Thoracic aorta (tissue), 2 donors: ENCODE data around the gene PTPRN2. TPM values are rescaled to one million over a fixed set of nuclear protein-coding genes. Genes with fewer than 3 reads are reported as not detected.

Experiments
- ATAC-seq: fragments of 150-250 bp; one replicate; pipeline ENCODE4 v1.8.0; 2017; ENCODE audit warnings: low read depth; ENCODE audit not compliant: insufficient number of reproducible peaks, low FRiP score
- DNase-seq: peaks from one replicate; pipeline ENCODE4 v3.0.0-alpha.2; 2020; ENCODE audit warnings: low spot score
- H3K27ac ChIP-seq, 2 donors: fragments of 200-600 bp; sonication (generic); 1 replicate in 1 of 2; 2 replicates in 1 of 2; pipeline ENCODE4 v1.5.1; 2016; ENCODE audit warnings: mild to moderate bottlenecking in 2 of 2, moderate library complexity in 2 of 2
- H3K27me3 ChIP-seq: fragments of 200-600 bp; sonication (generic); replicated peaks from 2 replicates; pipeline ENCODE4 v1.6.0; 2016; ENCODE audit warnings: mild to moderate bottlenecking; ENCODE audit not compliant: insufficient read depth
- H3K36me3 ChIP-seq: fragments of 200-600 bp; sonication (generic); one replicate; pipeline ENCODE4 v1.5.1; 2016
- H3K4me1 ChIP-seq, 2 donors: fragments of 200-600 bp; sonication (generic); 1 replicate in 1 of 2; 2 replicates in 1 of 2; pipeline versions ENCODE4 v1.5.1 to v1.6.0; 2016; ENCODE audit warnings: low read depth in 2 of 2, mild to moderate bottlenecking in 1 of 2; ENCODE audit not compliant: control insufficient read depth in 1 of 2
- H3K4me3 ChIP-seq: fragments of 200-600 bp; sonication (generic); 2 replicates; pipeline ENCODE4 v1.5.1; 2016; ENCODE audit warnings: mild to moderate bottlenecking
- H3K9me3 ChIP-seq: fragments of 200-600 bp; sonication (generic); 2 replicates; pipeline ENCODE4 v1.5.1; 2016
- total RNA-seq, 2 donors: library from RNA; depleted of rRNA; stranded (reverse); fragments of >200 nt; gene quantifications; one replicate each; pipeline versions ENCODE4 v1.1.0 to v1.2.3, GENCODE V29; 2016
- TF ChIP-seq, protein P1 (sequence below): fragments of 200-600 bp; sonication (generic); IDR thresholded peaks from one replicate; pipeline ENCODE4 v1.5.1; 2019; ENCODE audit warnings: antibody characterized with exemption

The PTPRN2 gene
- total RNA-seq, 2 donors from 2014 or later: 2.2 to 3.1 TPM

GRCh38 chr7:158506626-158507025 is 81.0 kb downstream of the PTPRN2 start:
- H3K27ac ChIP-seq: no peak overlapping the region
- TF ChIP-seq, protein P1, sequence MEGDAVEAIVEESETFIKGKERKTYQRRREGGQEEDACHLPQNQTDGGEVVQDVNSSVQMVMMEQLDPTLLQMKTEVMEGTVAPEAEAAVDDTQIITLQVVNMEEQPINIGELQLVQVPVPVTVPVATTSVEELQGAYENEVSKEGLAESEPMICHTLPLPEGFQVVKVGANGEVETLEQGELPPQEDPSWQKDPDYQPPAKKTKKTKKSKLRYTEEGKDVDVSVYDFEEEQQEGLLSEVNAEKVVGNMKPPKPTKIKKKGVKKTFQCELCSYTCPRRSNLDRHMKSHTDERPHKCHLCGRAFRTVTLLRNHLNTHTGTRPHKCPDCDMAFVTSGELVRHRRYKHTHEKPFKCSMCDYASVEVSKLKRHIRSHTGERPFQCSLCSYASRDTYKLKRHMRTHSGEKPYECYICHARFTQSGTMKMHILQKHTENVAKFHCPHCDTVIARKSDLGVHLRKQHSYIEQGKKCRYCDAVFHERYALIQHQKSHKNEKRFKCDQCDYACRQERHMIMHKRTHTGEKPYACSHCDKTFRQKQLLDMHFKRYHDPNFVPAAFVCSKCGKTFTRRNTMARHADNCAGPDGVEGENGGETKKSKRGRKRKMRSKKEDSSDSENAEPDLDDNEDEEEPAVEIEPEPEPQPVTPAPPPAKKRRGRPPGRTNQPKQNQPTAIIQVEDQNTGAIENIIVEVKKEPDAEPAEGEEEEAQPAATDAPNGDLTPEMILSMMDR: no peak
- ATAC-seq (no peak), DNase-seq (no peak)
- no peaks in the 10 kb centered on the region for H3K27me3 ChIP-seq
- peaks cover 3% of the 10 kb centered on the region for H3K9me3 ChIP-seq
- no peaks in the 10 kb centered on the region for H3K36me3 ChIP-seq
- no peaks in the 10 kb centered on the region for H3K4me1 ChIP-seq
- no peak overlapping the region for H3K4me3 ChIP-seq

- Histone ChIP-seq H3K9me3 (peaks cover 3% of the 10 kb centered on the region), H3K27ac (no peak overlapping the region), H3K27me3 (no peaks in the 10 kb centered on the region), H3K4me3 (no peak overlapping the region), H3K36me3 (no peaks in the 10 kb centered on the region), H3K4me1 (no peaks in the 10 kb centered on the region)
- no peak for DNase-seq
- TF ChIP-seq, protein P1: no peak
- no peak for ATAC-seq
These were observed 81.9 kb downstream of the PTPRN2 start for GRCh38 chr7:158505683-158506082.

- TF ChIP-seq, protein P1: no peak
- H3K4me3 ChIP-seq: no peak overlapping the region
- peaks cover 3% of the 10 kb centered on the region for H3K9me3 ChIP-seq
- no peaks in the 10 kb centered on the region for H3K27me3 ChIP-seq
- ATAC-seq: no peak
- no peaks in the 10 kb centered on the region for H3K36me3 ChIP-seq
- no peak overlapping the region for H3K27ac ChIP-seq
- DNase-seq: no peak
- H3K4me1 ChIP-seq: no peaks in the 10 kb centered on the region
These were observed 85.4 kb downstream of the PTPRN2 start for GRCh38 chr7:158502068-158502750.

DNA sequence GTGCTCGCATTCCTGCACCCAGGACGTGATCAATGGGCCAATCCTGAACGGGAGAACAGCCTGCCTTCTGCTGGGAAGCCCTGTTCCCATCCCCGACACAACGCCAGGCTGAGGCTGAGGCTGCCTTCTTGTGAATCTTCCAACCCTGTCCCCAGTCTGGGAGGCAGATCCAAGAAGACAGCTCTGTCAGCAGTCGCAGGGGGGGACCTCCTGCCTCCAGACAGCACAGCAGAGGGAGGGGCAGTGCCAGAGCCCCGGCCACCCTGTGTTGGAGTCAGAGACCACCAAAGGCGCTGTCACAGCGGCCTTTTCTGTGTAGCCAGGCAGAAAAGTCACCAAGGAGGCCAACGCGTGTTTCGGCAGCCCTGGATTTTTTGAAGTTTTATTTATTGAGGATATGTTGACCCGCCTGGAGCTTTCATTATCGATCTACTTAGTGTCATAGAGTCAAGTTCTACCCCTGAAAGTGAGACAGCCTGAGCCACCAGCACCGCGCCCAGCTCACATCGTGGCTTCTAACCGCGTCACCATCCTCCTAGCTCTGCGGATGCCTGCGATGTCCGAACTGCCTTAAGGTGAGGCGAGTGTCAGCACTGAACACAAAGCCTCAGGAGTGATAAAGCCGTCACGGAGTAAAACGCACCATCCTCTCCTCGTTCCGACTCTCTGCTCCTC is 86.1 kb downstream of the PTPRN2 start:
- Histone ChIP-seq H3K27me3 (no peaks in the 10 kb centered on the region), H3K4me3 (no peak overlapping the region), H3K4me1 (no peaks in the 10 kb centered on the region), H3K36me3 (no peaks in the 10 kb centered on the region), H3K9me3 (peaks cover 3% of the 10 kb centered on the region), H3K27ac (no peak overlapping the region)
- DNase-seq (no peak), ATAC-seq (no peak)
- TF ChIP-seq, protein P1: no peak

- Histone ChIP-seq H3K27me3 (no peaks in the 10 kb centered on the region), H3K4me1 (no peaks in the 10 kb centered on the region), H3K4me3 (no peak overlapping the region), H3K36me3 (no peaks in the 10 kb centered on the region), H3K9me3 (no peaks in the 10 kb centered on the region), H3K27ac (no peak overlapping the region)
- no peak for ATAC-seq
- TF ChIP-seq, protein P1: no peak
- no peak for DNase-seq
These were observed 87.0 kb downstream of the PTPRN2 start for GRCh38 chr7:158500651-158501052.
